ENCODE data around the gene HSP90B1. TPM values are rescaled to one million over a fixed set of nuclear protein-coding genes. Genes with fewer than 3 reads are reported as not detected.

Gene HSP90B1
- total RNA-seq, 1 experiment from 2014 or later = 476 TPM

DNA sequence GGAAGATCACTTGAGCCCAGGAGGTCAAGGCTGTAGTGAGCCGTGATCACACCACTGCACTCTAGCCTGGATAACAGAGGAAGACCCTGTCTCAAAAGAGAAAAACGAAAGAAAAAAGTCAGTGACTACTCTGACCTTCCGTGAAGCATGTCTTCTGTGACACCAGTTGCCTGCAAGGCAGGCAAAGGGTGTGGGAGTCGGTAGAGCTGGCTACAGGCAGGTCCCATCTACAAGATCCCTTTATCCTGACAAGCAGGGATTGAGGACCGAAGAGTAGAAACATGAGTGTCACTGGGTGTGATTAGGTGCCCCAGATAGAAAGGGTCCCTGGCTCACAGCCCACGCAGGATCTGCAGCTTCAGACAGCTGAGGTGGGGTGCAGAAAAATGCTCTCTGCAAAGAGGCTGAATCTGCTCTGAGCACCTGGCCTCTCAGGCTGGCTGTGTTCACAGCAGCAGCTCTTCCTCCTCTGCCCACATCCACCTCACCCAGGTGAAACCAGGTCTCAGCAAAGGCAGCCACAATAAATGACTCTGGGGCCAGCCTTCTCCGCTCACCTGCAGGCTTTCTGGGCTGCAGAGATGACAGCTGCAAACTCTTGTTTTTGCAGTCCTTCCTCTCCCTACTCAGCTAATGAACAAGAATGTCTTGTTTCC, 28.6 kb upstream of the HSP90B1 start:
- TF ChIP-seq EZH2phosphoT487 (IDR thresholded peaks at IDR 0.05; ENCODE audit: borderline replicate concordance, low read length) = no peak
- TF ChIP-seq EZH2 (IDR thresholded peaks at IDR 0.05; ENCODE audit: low read length, unreplicated experiment) = no peak
- TF ChIP-seq, protein P1, sequence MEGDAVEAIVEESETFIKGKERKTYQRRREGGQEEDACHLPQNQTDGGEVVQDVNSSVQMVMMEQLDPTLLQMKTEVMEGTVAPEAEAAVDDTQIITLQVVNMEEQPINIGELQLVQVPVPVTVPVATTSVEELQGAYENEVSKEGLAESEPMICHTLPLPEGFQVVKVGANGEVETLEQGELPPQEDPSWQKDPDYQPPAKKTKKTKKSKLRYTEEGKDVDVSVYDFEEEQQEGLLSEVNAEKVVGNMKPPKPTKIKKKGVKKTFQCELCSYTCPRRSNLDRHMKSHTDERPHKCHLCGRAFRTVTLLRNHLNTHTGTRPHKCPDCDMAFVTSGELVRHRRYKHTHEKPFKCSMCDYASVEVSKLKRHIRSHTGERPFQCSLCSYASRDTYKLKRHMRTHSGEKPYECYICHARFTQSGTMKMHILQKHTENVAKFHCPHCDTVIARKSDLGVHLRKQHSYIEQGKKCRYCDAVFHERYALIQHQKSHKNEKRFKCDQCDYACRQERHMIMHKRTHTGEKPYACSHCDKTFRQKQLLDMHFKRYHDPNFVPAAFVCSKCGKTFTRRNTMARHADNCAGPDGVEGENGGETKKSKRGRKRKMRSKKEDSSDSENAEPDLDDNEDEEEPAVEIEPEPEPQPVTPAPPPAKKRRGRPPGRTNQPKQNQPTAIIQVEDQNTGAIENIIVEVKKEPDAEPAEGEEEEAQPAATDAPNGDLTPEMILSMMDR (conservative IDR thresholded peaks at IDR 0.05; ENCODE audit: low read depth, low read length) = no peak
- no TSS peak for BruUV-seq (replicated peaks)
- CTCF ChIA-PET = no interaction called here

DNA sequence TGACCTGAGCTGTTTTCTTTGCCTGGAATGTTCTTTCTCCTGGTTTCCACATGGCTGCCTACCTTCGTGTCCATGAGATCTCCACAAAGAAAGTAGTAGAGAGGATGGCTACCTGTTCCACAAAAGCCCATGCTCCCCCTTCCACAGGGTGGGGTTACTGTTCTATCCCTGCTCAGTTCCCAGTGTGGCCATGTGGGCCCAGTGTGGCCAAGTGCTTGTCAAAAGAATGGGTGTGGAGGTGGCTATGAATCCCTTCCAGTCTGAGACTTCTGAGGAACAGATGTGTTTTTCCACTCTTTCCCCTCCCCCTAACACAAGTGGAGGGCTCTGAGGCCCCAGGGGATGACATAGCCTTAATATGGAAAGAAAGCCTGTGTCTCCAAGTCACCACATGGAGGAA, 26.2 kb upstream of the HSP90B1 start:
- Histone ChIP-seq H3K36me3 (ENCODE audit: low read depth, low read length) (no peaks in the 10 kb centered on the region), H2AFZ (ENCODE audit: low read length) (no peak overlapping the region), H4K20me1 (ENCODE audit: low read length) (no peaks in the 10 kb centered on the region), H3K4me2 (ENCODE audit: low read length) (no peak overlapping the region), H3K9ac (ENCODE audit: low read length) (no peak overlapping the region), H3K9me2 (replicated peaks; ENCODE audit: low read length) (no peaks in the 10 kb centered on the region), H3K4me1 (ENCODE audit: insufficient read depth, low read length) (no peaks in the 10 kb centered on the region), H3K79me2 (ENCODE audit: low read length) (no peaks in the 10 kb centered on the region), H3K27me3 (ENCODE audit: low read length) (no peaks in the 10 kb centered on the region), H3F3A (ENCODE audit: low read length, unreplicated experiment) (no peaks in the 10 kb centered on the region), H3K4me3 (ENCODE audit: low read length) (no peak overlapping the region), H3K9me3 (ENCODE audit: low read length) (no peaks in the 10 kb centered on the region), H3K27ac (ENCODE audit: low read length) (no peak overlapping the region)
- ChIA-PET POLR2A (ENCODE audit: unreplicated experiment) (no interaction called here), CTCF (interaction anchor here (0.6 kb wide), 1 partner anchor 14 kb away, joined by 3 read pairs; no protein-coding TSS in a partner anchor)
- no peak for ATAC-seq
- TF ChIP-seq, protein P1 (conservative IDR thresholded peaks at IDR 0.05; ENCODE audit: low read depth, low read length) = no peak
- TF ChIP-seq EZH2 (IDR thresholded peaks at IDR 0.05; ENCODE audit: low read length, unreplicated experiment) (no peak), EZH2phosphoT487 (IDR thresholded peaks at IDR 0.05; ENCODE audit: borderline replicate concordance, low read length) (no peak)
- DNase-seq = no peak
- intact Hi-C loops (cut with micrococcal nuclease) = no loop called here
- BruUV-seq (replicated peaks) = no TSS peak

More for the DNA sequence above, 28.6 kb upstream of the HSP90B1 start:
- H3K27me3 ChIP-seq (ENCODE audit: low read length) = no peaks in the 10 kb centered on the region
- intact Hi-C loops (cut with micrococcal nuclease) = no loop called here
- no peaks in the 10 kb centered on the region for H4K20me1 ChIP-seq (ENCODE audit: low read length)
- H3K4me2 ChIP-seq (ENCODE audit: low read length) = no peak overlapping the region
- no peaks in the 10 kb centered on the region for H3F3A ChIP-seq (ENCODE audit: low read length, unreplicated experiment)
- H3K27ac ChIP-seq (ENCODE audit: low read length) = no peak overlapping the region
- H3K79me2 ChIP-seq (ENCODE audit: low read length) = no peaks in the 10 kb centered on the region
- ATAC-seq (no peak), DNase-seq (no peak)
- no peak overlapping the region for H2AFZ ChIP-seq (ENCODE audit: low read length)
- no peaks in the 10 kb centered on the region for H3K9me3 ChIP-seq (ENCODE audit: low read length)
- H3K36me3 ChIP-seq (ENCODE audit: low read depth, low read length) = no peaks in the 10 kb centered on the region
- H3K4me3 ChIP-seq (ENCODE audit: low read length) = no peak overlapping the region
- H3K9ac ChIP-seq (ENCODE audit: low read length) = no peak overlapping the region
- POLR2A ChIA-PET (ENCODE audit: unreplicated experiment) = no interaction called here
- H3K9me2 ChIP-seq (replicated peaks; ENCODE audit: low read length) = no peaks in the 10 kb centered on the region
- H3K4me1 ChIP-seq (ENCODE audit: insufficient read depth, low read length) = no peaks in the 10 kb centered on the region; the same call in 1 of the 2 replicates

DNA sequence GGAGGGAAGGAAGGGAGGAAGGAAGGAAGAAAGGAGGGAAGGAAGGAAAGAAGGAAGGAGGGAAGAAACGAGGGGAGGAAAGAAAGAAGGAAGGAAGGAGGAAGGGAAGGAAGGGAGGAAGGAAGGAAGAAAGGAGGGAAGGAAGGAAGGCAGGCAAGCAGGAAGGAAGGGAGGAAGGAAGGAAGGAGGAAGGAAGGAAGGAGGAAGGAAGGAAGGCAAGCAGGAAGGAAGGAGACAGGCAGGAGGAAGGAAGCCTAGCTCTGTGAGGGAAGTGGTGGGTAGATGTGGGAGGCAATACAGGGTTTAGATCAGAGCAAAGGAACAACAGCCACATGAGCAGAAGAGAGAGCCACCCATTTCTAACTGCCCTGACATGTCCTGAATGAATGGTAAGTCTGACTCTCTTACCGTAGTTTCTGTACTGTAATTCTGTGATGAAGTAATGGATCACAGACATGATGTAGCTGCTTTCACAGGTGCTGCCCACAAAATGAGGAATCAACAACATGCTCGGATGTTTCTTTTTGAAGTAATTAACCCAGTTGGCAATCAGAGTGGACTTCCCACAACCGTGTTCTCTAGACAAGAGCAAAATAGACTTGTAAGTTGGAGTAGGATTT, 24.4 kb upstream of the HSP90B1 start:
- BruUV-seq (replicated peaks) = no TSS peak
- Histone ChIP-seq H3K27ac (ENCODE audit: low read length) (no peak overlapping the region), H3K4me3 (ENCODE audit: low read length) (no peak overlapping the region), H3K9me3 (ENCODE audit: low read length) (no peaks in the 10 kb centered on the region), H3K9ac (ENCODE audit: low read length) (no peak overlapping the region), H3K79me2 (ENCODE audit: low read length) (no peaks in the 10 kb centered on the region), H4K20me1 (ENCODE audit: low read length) (no peaks in the 10 kb centered on the region), H3K4me1 (ENCODE audit: insufficient read depth, low read length) (no peaks in the 10 kb centered on the region), H3K4me2 (ENCODE audit: low read length) (no peak overlapping the region), H3K9me2 (replicated peaks; ENCODE audit: low read length) (no peaks in the 10 kb centered on the region), H3K27me3 (ENCODE audit: low read length) (no peaks in the 10 kb centered on the region), H2AFZ (ENCODE audit: low read length) (no peak overlapping the region), H3F3A (ENCODE audit: low read length, unreplicated experiment) (no peaks in the 10 kb centered on the region), H3K36me3 (ENCODE audit: low read depth, low read length) (no peaks in the 10 kb centered on the region)
- TF ChIP-seq, protein P1 (conservative IDR thresholded peaks at IDR 0.05; ENCODE audit: low read depth, low read length) = no peak
- TF ChIP-seq EZH2phosphoT487 (IDR thresholded peaks at IDR 0.05; ENCODE audit: borderline replicate concordance, low read length) = no peak
- TF ChIP-seq EZH2 (IDR thresholded peaks at IDR 0.05; ENCODE audit: low read length, unreplicated experiment) = no peak
- no peak for ATAC-seq
- no peak for DNase-seq
- intact Hi-C loops (cut with micrococcal nuclease) = no loop called here
- ChIA-PET CTCF (no interaction called here), POLR2A (ENCODE audit: unreplicated experiment) (no interaction called here)

Data from PC-3 (cell line).